ENCODE measurements around the gene FLNB. TPM values are rescaled to one million over a fixed set of nuclear protein-coding genes. Genes with fewer than 3 reads are reported as not detected.

FLNB gene
- total RNA-seq, 2 donors from 2014 or later = 104 to 121 TPM

- Histone ChIP-seq H3K4me1 (peaks cover 49% of the 10 kb centered on the region), H3K9me3 (no peaks in the 10 kb centered on the region), H3K27ac (no peak overlapping the region), H3K36me3 (replicated peaks in 1 of 2; ENCODE audit: insufficient read depth in 1 of 2, low read depth in 2 of 2) (peaks cover 0 to 16% of the 10 kb centered on the region in 2 donors), H3K27me3 (no peaks in the 10 kb centered on the region), H3K4me3 (no peak overlapping the region)
- DNase-seq = no peak
- intact Hi-C loops (cut with DNase I) = no loop called here
- ATAC-seq = no peak
- WGBS, 2 donors = 86 to 91% methylated on average over 6 of the region's 6 CpGs
- TF ChIP-seq POLR2A (IDR thresholded peaks at IDR 0.05) = no peak
- no peak for TF ChIP-seq CTCF (IDR thresholded peaks at IDR 0.05)
Observed at GRCh38 chr3:58107597-58107996, 99.4 kb downstream of the FLNB start.

- no peak overlapping the region for H3K4me3 ChIP-seq
- ATAC-seq (no peak), DNase-seq (no peak)
- H3K27me3 ChIP-seq = no peaks in the 10 kb centered on the region
- intact Hi-C loops (cut with DNase I) = no loop called here
- 90 to 93% methylated on average over 5 of the region's 5 CpGs for WGBS, 2 donors
- TF ChIP-seq POLR2A (IDR thresholded peaks at IDR 0.05) (no peak), CTCF (IDR thresholded peaks at IDR 0.05) (no peak)
- H3K4me1 ChIP-seq = peaks cover 31% of the 10 kb centered on the region
- H3K36me3 ChIP-seq (replicated peaks in 1 of 2; ENCODE audit: insufficient read depth in 1 of 2, low read depth in 2 of 2) = peaks cover 0 to 16% of the 10 kb centered on the region in 2 donors
- no peaks in the 10 kb centered on the region for H3K9me3 ChIP-seq
- no peak overlapping the region for H3K27ac ChIP-seq
Observed at GRCh38 chr3:58109752-58110151, 101.5 kb downstream of the FLNB start.

- Histone ChIP-seq H3K4me1 (peaks cover 33% of the 10 kb centered on the region), H3K36me3 (replicated peaks in 1 of 2; ENCODE audit: insufficient read depth in 1 of 2, low read depth in 2 of 2) (peaks cover 0 to 14% of the 10 kb centered on the region in 2 donors), H3K27ac (peak overlapping the region; percentile 67 to 89 (median 84)), H3K4me3 (no peak overlapping the region), H3K9me3 (no peaks in the 10 kb centered on the region), H3K27me3 (no peaks in the 10 kb centered on the region)
- intact Hi-C loops (cut with DNase I) = no loop called here
- ATAC-seq (peak; percentile 99), DNase-seq (peak; percentile 91 to 96 (median 96))
- 19 to 32% methylated on average over 11 of the region's 11 CpGs for WGBS, 2 donors
- TF ChIP-seq CTCF (IDR thresholded peaks at IDR 0.05) (no peak), POLR2A (IDR thresholded peaks at IDR 0.05) (peak in 1 of 3 donors; percentile 36)
Observed at GRCh38 chr3:58111513-58112184, 103.4 kb downstream of the FLNB start.

- H3K4me3 ChIP-seq = no peak overlapping the region
- TF ChIP-seq POLR2A (IDR thresholded peaks at IDR 0.05) (no peak), CTCF (IDR thresholded peaks at IDR 0.05) (no peak)
- H3K36me3 ChIP-seq (replicated peaks in 1 of 2; ENCODE audit: insufficient read depth in 1 of 2, low read depth in 2 of 2) = peaks cover 0 to 13% of the 10 kb centered on the region in 2 donors
- no peaks in the 10 kb centered on the region for H3K9me3 ChIP-seq
- intact Hi-C loops (cut with DNase I) = no loop called here
- peak overlapping the region; percentile 67 to 89 (median 84) for H3K27ac ChIP-seq
- no peaks in the 10 kb centered on the region for H3K27me3 ChIP-seq
- H3K4me1 ChIP-seq = peaks cover 38% of the 10 kb centered on the region
- DNase-seq (peak in 1 of 4 donors; percentile 28), ATAC-seq (no peak)
- WGBS, 2 donors = 13 to 16% methylated on average over 5 to 6 of the region's 6 CpGs
Observed at GRCh38 chr3:58112185-58112535, 103.9 kb downstream of the FLNB start.

- DNase-seq = no peak
- Histone ChIP-seq H3K9me3 (no peaks in the 10 kb centered on the region), H3K27ac (no peak overlapping the region), H3K4me1 (peaks cover 66% of the 10 kb centered on the region), H3K4me3 (no peak overlapping the region), H3K36me3 (replicated peaks in 1 of 2; ENCODE audit: insufficient read depth in 1 of 2, low read depth in 2 of 2) (no peaks in the 10 kb centered on the region), H3K27me3 (no peaks in the 10 kb centered on the region)
- WGBS, 2 donors = 77 to 88% methylated on average over 5 to 6 of the region's 6 CpGs
- TF ChIP-seq CTCF (IDR thresholded peaks at IDR 0.05) (no peak), POLR2A (IDR thresholded peaks at IDR 0.05) (no peak)
- no peak for ATAC-seq
- intact Hi-C loops (cut with DNase I) = no loop called here
Observed at GRCh38 chr3:58115175-58115574, 107.0 kb downstream of the FLNB start.
